Fibroblast of gingiva (primary cell): ENCODE measurements around the gene QRFP.

Source experiments
- DNase-seq: peaks from one replicate; pipeline ENCODE4 v3.0.0-alpha.2; 2011; ENCODE audit warnings: low read depth

The QRFP gene, protein sequence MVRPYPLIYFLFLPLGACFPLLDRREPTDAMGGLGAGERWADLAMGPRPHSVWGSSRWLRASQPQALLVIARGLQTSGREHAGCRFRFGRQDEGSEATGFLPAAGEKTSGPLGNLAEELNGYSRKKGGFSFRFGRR

DNA sequence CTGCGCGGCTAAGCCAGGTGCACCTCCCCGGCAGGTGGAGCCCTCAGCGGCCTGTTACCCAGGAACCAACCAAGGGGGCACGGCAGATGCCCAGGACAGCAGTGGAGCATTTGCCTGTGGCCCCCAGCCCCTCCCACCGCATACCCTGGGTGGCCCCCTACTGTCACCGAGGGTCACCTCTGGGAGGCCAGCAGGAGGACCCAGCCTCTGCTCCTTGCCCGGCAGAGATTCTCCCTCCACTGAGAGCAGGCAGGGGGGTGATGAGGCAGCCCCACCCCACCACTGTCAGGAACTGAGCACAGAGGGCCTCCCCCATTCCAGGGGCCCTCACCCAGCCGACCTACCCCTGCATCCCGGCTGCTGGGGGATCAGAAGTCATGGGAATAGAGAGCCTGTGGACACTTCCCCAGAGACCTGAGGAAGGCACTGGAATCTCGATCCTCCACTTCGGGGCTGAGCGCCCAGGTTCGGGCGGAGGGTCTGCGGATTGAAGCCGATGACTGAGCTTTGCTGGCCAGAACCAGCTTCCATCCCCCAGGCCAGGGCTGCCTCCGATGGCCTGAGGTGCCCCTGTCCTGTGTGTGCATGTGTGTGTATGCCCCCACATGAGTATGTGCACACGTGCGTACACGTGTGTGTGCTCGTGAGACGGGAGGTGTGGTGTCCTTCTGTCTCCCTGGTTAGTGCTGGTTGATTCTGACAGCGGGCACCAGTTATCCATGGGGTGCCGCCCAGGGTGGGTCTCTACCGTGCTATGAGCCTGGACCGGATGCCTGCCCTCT lies at the start of gene QRFP:
Gene QRFP, minus strand, starts transcription at position 580 of the 782 bp plus-strand sequence. CDS start 2,974 bp downstream, outside the sequence.
- no peak for DNase-seq

DNA sequence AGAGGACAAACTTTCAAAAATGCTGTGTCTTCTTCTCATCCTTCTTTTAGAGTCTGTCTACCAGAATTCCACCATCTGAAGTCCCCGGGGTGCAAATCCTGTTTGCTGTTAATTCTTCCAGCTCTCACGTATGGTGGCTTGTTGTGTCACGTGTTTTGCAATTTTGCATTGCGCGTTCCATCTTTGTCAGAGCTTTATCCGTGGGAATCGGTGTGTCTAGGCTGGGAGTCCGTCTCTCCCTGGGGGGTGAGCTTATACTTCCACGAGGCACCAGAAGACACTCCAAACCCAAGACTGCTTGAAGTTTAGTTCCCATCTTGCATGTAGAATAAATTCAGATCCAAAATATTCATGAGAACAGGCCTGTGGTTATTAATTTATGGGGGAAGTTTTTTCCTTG lies 48.6 kb upstream of the QRFP start:
- no peak for DNase-seq

DNA sequence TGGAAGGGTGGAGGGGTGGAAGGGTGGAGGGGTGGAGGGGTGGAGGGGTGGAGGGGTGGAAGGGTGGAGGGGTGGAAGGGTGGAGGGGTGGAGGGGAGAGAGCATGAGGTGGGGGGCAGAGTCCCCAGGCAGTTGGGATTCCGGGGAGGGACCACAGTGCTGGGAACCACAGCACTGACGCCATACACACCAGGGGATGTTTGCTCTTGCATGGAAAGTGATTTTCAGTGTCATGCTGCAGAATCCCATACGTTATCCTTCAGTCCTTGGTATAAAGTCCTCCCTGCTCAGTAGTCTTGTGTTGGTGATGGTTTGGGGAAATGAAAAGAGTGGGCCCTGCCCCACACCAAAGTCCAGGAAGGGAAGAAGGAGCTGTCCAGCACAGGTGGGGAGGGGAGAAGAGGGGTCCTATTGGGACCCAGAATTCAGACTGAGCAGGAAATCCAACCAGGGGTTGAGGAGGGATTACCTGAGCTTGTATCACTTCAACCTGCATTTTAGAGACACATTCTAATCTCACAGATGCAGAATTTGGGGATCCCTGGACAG lies 48.0 kb upstream of the QRFP start:
- no peak for DNase-seq

DNA sequence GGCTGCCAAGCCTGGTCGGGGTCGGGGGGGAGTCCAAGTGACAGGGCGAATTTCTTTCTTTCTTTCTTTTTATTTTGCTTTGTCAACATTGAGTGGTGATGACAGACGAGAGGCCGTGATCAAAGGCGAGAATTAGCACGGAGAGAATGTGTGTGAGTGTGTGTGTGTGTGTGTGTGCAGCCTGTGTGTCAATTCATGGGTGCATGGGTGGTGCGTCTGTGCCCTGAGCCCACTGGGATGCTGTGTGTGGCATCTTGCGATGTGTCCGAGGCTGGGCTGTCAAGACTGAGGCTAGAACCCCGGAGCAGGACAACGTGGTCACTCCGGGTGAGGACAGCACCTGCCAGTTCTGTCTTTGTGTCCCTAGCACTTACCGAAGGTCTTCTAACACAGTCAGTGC lies 47.2 kb upstream of the QRFP start:
- no peak for DNase-seq

DNA sequence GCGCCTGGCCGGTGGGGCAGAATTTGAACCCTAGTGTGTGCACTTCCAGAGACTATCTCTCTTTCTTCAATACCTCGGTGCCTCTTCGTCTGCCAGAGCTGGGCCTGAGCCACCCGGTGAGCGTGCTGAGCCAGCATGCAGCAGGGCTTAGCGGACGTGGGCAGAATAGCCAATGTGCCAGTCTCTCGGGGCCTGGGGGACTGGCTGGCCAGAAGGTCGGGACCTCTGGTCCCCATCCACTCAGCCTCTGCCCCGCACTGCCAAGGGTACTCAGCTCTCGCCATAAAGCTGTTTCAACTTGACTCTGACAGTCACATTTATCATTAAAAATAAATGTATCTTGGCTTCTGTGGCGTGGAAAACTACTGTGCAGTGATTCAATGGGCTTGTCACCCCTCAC lies 46.6 kb upstream of the QRFP start:
- DNase-seq, result no peak

DNA sequence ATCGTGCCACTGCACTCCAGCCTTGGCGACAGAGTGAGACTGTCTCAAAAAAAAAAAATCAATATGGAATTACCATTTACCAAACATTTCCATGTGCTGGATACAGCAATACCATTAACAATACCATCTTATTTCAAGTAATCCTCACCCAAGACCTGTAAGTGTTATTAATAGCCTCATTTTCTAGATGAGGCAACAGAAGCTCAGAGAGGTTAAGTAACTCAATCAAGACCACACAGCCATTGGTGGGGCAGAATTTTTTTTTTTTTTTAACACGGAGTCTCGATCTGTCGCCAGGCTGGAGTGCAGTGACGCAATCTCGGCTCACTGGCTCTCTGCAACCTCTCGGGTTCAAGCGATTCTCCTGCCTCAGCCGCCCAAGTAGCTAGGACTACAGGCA lies 46.1 kb upstream of the QRFP start:
- DNase-seq, result no peak

DNA sequence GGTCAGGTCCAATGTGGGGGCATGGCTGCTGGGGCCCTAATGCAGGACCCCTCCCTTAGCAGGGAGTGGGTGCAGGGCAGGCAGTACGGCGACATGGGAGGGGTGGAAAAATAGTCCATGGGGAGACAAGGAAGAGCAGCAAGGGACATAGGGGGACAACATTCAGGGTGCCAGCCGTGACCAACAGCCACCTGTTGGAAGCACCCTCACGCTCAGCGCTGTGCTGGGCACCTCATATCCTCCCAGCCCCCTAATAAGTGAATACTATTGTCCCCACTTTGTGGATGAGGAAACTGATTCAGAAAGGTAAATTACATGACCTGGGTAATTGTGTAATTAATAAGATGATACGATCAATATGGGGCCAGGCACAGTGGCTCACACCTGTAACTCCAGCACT lies 45.5 kb upstream of the QRFP start:
- no peak for DNase-seq

DNA sequence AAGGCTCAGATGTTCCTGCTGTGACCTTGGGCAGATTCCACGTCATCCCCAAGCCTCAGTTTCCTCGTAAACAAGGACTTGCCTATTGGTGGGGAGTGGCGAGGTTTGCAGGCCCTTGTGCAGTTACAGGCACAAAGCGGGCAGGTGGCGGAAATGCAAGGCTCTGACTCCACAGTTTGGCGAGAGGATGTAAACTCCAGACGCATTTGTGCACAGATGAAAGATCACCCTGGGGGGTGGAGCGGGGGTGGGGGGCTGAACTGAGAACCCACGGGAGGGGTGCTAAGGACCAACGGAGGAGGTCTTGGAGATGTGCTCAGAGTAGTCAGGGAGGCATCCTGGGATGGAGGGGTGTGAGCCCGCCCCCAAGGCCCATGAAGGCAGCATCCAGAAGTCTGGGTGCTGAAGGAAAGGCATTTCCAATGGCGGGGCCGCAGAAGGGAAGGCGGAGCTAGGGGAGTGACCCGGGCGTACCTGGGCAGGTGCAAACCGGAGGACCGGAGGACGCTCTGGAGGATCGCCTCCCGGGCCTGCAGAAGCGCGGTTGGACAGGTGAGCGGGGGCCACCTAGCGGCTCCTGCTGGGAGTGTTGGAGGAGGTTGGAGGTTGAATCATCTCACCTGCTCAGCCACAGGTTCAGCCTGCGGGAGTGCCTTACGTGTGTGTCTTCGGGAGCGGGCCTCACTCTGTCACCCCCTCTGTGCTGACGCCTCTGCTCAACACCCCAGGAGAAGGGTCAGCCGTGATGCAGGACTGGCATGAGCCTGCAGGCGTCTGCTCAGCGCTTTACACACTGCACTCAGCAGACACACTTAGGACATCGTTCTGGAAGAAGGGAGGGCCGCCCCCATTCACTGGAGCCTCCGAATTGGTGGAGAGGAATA lies 44.3 kb upstream of the QRFP start:
- no peak for DNase-seq

DNA sequence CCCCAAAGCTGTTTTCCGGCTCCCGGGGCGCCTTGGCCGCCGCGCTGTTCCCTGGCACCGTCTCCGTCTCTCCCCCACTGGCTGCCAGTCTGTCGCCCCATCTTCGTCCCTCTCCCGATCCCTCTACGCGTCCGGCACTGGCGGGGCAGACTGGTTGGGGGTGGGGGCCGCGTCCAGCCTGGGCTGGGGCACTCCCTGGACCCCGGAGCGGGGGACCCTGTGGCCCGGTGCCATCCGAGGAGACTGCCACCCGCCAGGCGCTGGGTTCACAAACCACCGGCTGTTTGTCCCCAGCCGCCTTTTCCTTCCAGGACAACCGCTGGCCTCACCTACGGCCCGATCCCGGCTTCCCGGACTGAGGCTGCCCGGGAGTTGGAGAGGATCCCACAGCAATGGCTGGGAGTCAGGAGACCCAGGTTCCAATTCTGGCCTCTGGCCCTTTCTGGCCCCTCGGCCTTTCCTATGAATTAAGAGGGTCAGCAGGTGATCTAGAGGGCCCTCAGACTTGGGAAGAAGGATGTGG lies 43.5 kb upstream of the QRFP start:
- no peak for DNase-seq

DNA sequence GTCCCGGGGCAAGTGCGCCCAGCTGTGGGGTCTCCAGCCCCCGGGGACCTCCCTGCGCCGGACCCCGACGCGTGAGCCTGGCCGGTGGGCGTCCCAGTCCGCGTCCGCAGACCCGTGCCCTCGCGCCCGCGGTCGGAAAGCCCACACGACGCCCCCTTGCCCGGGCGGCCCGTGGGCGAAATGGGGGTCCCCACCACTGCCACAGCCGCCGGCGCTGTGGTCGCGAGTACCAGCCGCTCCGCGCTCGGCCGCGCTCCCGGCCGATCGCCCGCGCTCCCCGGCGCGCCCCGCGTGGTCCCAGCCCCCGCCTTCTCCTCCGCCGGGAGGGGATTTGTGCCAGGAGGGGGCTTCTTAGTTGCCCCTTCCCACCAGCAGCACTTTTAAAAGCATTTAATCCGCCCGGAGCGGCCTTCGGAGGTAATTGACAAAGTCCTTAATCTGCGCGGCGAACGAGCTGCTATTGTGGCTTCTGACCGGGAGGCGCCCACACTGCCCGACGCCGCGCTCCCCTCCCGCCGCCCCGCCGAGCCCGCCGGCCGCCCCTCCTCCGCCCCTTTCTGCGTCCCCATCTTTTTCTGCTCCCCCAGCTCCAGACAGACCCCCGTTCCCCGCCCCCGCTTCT lies 42.9 kb upstream of the QRFP start:
- DNase-seq, result no peak

DNA sequence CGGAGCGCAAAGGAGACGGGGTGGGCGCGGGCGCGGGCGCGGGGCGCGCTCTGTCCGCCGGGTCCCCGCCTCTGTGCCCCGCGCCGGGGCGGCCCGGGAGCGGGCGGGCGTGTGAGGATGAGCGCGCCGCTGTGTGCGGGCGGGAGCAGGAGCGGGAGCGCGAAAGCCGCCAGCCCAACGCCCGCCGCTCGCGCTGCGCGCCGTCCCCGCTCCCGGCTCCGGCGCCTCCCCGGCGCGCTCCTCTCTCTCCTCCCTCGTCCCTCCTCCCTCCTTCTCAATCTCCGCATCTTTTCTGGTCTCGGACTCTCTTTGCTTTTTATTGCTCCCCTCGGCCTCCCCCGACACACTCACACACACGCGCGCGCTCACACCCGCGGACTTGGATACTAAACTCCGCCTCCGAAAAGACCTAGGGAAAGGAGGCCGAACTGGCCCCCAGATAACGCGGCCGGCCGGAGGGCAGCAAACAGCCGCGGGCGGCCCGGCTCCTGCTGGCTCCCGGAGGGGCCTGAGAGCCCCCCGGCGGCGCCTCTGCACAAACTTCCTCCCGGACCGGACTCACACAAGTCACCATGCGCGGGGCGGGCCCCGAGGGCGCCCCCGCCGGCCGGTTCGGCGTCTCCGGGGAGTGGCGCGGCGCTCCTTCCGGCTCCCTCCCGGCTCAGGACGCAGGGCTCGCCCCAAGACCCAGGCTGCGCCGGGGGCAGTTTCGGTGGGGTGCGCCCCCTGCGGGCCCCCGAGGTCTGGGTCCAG lies 42.2 kb upstream of the QRFP start, which contains the start of gene FIBCD1:
Gene FIBCD1, minus strand, starts transcription at position 596 of the 753 bp plus-strand sequence. CDS start 640 bp downstream, outside the sequence.
- no peak for DNase-seq

DNA sequence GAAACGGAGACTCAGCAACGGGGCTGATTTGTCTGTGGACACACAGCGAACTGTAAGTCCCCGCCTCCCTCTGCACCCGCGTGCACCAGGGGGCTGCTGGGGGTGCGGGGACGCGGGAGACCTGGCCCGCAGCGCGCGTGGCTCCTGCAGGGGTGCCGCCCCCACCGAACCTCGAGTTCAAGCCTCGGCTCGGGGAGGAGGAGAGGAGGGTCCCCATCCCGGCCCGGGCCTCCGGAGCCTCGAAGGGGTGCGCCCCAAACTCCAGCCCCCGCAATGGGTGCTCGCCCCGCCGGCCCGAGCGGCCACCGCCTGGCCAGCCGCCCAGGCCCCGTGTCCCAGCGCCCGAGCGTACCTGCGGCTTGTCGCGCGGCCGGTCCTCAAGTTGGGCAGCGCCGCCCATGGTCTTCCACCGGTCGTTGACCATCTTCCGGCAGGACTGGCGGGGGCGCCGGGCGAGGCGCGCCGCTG lies 41.6 kb upstream of the QRFP start:
- no peak for DNase-seq

DNA sequence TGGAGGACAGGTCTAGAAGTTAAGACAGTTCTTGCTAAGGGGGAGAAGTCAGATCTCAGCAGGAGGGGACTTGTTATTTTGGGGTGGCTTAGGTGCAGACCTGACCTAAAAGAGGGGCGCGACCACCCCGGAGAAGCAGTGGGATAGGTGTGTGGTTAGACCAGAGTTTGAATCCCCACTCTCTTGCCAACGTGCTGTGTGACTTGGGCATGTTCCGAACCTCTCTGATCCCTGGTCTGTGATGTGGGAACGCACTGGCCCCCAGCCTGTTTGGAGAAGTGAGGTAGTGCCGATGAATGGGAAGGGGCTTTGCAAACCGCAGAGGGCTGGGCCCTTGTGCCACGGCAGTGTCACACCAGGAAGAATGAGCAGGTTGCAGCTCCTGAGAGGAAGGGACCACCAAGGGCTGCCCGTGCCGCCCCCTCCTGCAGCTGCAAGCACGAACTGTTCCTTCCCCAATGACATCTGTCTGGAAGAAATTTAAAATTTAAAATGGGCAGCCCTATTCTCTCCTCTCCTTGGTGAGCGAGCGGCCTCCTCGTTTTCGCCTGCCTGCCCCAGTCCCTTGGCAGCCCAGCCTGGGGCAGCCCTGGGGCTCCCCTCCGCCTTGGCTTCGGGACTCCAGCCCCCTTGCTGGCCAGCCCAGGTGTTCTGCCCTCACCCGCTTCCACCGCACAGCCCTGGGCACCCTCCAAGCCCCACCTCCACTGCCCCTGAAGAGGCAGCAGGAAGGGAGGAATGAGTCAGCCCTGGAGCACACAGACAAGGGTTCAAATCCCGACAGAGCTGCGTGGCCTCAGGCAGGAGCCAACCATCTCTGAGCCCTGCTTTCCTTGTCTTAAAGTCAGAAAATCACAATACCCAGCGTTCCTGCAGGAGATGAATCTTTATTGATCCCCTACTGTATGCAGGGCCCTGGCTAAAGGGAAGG lies 40.8 kb upstream of the QRFP start:
- DNase-seq, result no peak

DNA sequence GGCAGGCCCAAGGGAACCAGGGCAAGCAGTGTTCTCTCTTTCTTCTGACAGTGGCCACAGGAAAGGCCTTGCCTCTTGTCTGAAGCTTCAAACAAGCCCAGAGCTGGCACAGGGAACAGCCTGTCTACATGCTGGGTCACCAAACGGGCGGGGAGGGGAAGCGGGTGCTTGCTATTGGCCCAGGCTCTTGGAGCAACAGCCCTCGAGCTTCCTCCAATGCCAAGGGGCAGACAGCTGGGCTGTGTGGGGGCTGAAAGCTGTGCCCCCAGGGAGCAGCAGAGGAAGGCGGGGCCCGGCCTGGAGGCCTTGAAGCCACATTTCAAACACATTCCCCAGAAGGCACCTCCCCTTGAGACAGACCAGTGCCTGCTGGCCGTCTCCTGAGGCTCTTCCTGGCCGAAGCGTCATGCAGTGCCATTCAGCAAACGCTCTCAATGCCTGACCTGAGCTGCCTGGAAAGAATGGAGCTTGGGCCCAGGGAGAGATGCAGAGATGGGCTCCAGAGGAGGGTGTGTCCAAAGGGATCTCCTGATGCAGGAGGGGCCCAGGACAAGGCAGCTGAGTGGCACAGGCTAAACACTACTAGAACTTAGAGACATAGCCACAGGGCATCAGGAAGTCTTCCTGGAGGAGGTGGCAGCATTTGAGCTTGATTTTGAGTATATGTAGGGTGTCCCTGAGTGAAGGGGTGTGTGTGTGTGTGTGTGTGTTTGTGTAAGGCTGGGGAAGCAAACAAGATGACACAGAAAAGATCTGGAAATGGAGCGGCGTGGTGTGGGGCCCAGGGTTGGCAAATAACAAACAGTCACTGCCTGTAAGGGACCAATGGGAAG lies 39.9 kb upstream of the QRFP start:
- peak; percentile 76 for DNase-seq

DNA sequence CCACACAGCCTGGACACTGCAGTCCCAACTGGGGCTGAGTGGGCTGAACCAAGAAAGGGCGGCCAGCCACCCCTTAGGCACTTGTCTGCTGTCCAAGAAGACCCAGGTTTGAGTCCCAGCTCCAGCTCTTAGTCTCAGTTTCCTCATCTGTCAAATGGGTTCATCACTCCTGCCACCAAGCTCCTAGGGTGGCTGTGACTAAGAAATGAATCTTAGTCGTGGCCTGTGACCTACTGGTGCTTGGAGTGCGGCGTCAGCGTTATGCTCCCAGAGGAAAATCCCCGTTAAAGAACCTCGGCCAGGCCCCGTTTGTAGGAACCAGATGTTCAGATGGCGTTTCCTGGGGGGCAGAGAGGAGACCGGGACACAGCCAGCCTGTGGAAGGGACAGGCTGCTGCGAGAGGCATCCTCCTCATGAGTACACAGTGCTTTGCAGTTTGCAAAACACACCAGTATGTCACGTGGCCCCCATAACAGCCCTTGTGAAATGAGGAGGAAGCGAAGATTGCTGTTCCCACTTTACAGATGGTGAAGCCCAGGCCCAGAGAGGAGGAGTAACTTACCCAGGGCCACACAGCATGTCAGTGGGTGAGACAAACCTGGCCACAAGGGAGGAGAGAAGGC lies 39.1 kb upstream of the QRFP start:
- no peak for DNase-seq

DNA sequence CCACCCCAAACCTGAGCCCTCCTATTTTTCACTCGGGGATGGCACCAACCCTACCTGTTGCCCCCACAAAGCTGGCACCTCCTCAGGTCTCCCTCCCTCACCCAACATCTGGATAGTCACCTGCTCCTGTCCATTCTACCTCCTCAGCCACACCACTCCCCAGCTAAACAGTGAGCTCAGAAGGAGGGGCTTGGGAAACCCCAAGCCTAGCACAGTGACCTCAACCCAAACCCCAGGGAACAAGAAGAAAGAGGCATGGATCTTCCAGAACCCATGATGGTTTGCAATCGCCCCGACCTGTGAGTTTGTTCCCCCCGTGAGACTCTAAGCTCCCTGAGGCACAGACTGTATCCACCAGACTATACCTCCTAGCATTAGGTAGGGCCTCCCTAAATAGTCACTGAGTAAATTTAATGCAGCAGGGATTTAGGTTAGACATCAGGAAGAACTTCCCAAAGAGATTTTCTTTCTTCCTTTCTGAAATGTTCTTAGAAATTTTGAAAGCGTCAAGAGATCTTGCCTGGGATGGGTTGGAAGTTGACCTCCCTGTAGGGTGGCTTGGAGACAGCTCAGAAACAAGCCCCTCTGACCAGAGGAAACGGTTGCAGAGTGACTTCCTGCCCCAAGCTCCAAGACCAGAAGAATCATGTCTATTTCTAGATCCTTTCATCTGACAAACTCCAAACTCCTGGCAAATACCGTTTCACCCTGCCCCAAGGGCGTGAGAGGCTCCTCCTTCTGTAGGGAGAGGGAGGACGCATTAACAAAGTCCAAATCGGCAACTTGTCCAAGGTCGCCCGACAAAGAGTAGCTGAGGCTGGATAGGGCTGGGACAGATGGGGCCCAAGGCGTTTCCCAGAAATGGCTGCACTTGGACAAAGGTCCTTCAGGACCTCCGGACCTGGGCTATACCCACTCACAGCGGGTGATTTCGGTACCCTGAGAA lies 38.4 kb upstream of the QRFP start:
- DNase-seq, result no peak

DNA sequence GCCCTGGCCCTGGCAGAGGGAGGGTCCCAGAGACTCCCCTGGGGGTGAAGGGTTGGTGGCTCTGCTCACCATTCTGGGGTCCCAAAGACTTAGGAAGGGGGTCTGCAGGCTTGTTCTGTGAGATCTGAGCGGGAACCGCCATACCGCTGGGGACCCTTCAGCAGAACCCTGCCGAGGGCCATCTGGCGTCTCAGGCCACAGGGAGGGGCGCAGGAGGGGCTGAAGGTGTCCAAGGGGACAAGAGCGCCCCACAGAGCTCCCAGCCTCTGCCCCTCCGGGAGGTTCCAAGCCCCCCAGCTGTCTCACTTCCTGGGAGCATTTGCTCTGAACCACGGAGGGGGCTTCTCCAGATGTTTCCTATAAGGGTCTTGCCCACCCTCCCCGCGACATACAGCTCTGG lies 37.6 kb upstream of the QRFP start:
- DNase-seq, result no peak
